ENCODE results near the gene ADGRB3.

ADGRB3 gene

GRCh38 chr6:69340196-69340595 is 705.1 kb downstream of the ADGRB3 start:
- Mint-ChIP-seq H3K27me3 (no peaks in the 10 kb centered on the region), H3K9me3 (peaks cover 2% of the 10 kb centered on the region), H3K36me3 (no peaks in the 10 kb centered on the region), H3K27ac (no peak overlapping the region), H3K4me3 (no peak overlapping the region), H3K4me1 (no peaks in the 10 kb centered on the region)
- DNase-seq (ENCODE audit: low spot score in 2 of 2) (no peak), ATAC-seq (ENCODE audit: low read depth) (no peak)

- no peak overlapping the region for H3K27ac Mint-ChIP-seq
- H3K27me3 Mint-ChIP-seq = peaks cover 2% of the 10 kb centered on the region
- peaks cover 12% of the 10 kb centered on the region for H3K9me3 Mint-ChIP-seq
- ATAC-seq (ENCODE audit: low read depth) (no peak), DNase-seq (ENCODE audit: low spot score in 2 of 2) (no peak)
- H3K4me1 Mint-ChIP-seq = no peaks in the 10 kb centered on the region
- H3K36me3 Mint-ChIP-seq = no peaks in the 10 kb centered on the region
- no peak overlapping the region for H3K4me3 Mint-ChIP-seq
Observed at GRCh38 chr6:69343851-69344250, 708.8 kb downstream of the ADGRB3 start.

GRCh38 chr6:69349771-69350170 is 714.7 kb downstream of the ADGRB3 start:
- H3K4me3 Mint-ChIP-seq = no peak overlapping the region
- no peak overlapping the region for H3K27ac Mint-ChIP-seq
- DNase-seq (ENCODE audit: low spot score in 2 of 2) = no peak
- H3K9me3 Mint-ChIP-seq = peaks cover 10% of the 10 kb centered on the region
- H3K36me3 Mint-ChIP-seq = no peaks in the 10 kb centered on the region
- H3K4me1 Mint-ChIP-seq = no peaks in the 10 kb centered on the region
- no peak for ATAC-seq (ENCODE audit: low read depth)
- peaks cover 2% of the 10 kb centered on the region for H3K27me3 Mint-ChIP-seq

- no peaks in the 10 kb centered on the region for H3K4me1 Mint-ChIP-seq
- no peak overlapping the region for H3K4me3 Mint-ChIP-seq
- H3K36me3 Mint-ChIP-seq = no peaks in the 10 kb centered on the region
- no peak for ATAC-seq (ENCODE audit: low read depth)
- H3K27me3 Mint-ChIP-seq = no peaks in the 10 kb centered on the region
- no peak overlapping the region for H3K27ac Mint-ChIP-seq
- H3K9me3 Mint-ChIP-seq = peaks cover 1% of the 10 kb centered on the region
- no peak for DNase-seq (ENCODE audit: low spot score in 2 of 2)
Observed at GRCh38 chr6:69362209-69362608, 727.1 kb downstream of the ADGRB3 start.

- no peaks in the 10 kb centered on the region for H3K4me1 Mint-ChIP-seq
- H3K9me3 Mint-ChIP-seq = no peaks in the 10 kb centered on the region
- H3K4me3 Mint-ChIP-seq = no peak overlapping the region
- no peaks in the 10 kb centered on the region for H3K36me3 Mint-ChIP-seq
- H3K27me3 Mint-ChIP-seq = no peaks in the 10 kb centered on the region
- H3K27ac Mint-ChIP-seq = no peak overlapping the region
- ATAC-seq (ENCODE audit: low read depth) (no peak), DNase-seq (ENCODE audit: low spot score in 2 of 2) (no peak)
Observed at GRCh38 chr6:69366831-69367230, 731.7 kb downstream of the ADGRB3 start.

- Mint-ChIP-seq H3K9me3 (no peaks in the 10 kb centered on the region), H3K4me3 (no peak overlapping the region), H3K36me3 (no peaks in the 10 kb centered on the region), H3K27ac (no peak overlapping the region), H3K4me1 (no peaks in the 10 kb centered on the region), H3K27me3 (no peaks in the 10 kb centered on the region)
- ATAC-seq (ENCODE audit: low read depth) (no peak), DNase-seq (ENCODE audit: low spot score in 2 of 2) (no peak)
Observed at GRCh38 chr6:69368613-69369012, 733.5 kb downstream of the ADGRB3 start.

- no peaks in the 10 kb centered on the region for H3K27me3 Mint-ChIP-seq
- ATAC-seq (ENCODE audit: low read depth) = no peak
Observed at GRCh38 chr6:69370763-69371162, 735.7 kb downstream of the ADGRB3 start.

GRCh38 chr6:69378326-69378725 is 743.2 kb downstream of the ADGRB3 start:
- Mint-ChIP-seq H3K36me3 (no peaks in the 10 kb centered on the region), H3K9me3 (no peaks in the 10 kb centered on the region)

More at GRCh38 chr6:69370763-69371162, 735.7 kb downstream of the ADGRB3 start:
- no peak for DNase-seq (ENCODE audit: low spot score in 2 of 2)
- no peaks in the 10 kb centered on the region for H3K36me3 Mint-ChIP-seq
- no peaks in the 10 kb centered on the region for H3K9me3 Mint-ChIP-seq
- no peak overlapping the region for H3K27ac Mint-ChIP-seq
- no peaks in the 10 kb centered on the region for H3K4me1 Mint-ChIP-seq
- no peak overlapping the region for H3K4me3 Mint-ChIP-seq

GRCh38 chr6:69379518-69379917 is 744.4 kb downstream of the ADGRB3 start:
- Mint-ChIP-seq H3K4me1 (no peaks in the 10 kb centered on the region), H3K36me3 (no peaks in the 10 kb centered on the region), H3K4me3 (no peak overlapping the region), H3K27me3 (no peaks in the 10 kb centered on the region), H3K27ac (no peak overlapping the region), H3K9me3 (no peaks in the 10 kb centered on the region)
- ATAC-seq (ENCODE audit: low read depth) = no peak
- DNase-seq (ENCODE audit: low spot score in 2 of 2) = no peak

More at GRCh38 chr6:69378326-69378725, 743.2 kb downstream of the ADGRB3 start:
- Mint-ChIP-seq H3K27ac (no peak overlapping the region), H3K4me1 (no peaks in the 10 kb centered on the region), H3K4me3 (no peak overlapping the region), H3K27me3 (no peaks in the 10 kb centered on the region)
- DNase-seq (ENCODE audit: low spot score in 2 of 2) (no peak), ATAC-seq (ENCODE audit: low read depth) (no peak)

GRCh38 chr6:69383627-69384026 is 748.5 kb downstream of the ADGRB3 start:
- Mint-ChIP-seq H3K9me3 (no peaks in the 10 kb centered on the region), H3K4me1 (no peaks in the 10 kb centered on the region), H3K36me3 (no peaks in the 10 kb centered on the region), H3K4me3 (no peak overlapping the region), H3K27me3 (no peaks in the 10 kb centered on the region), H3K27ac (no peak overlapping the region)
- ATAC-seq (ENCODE audit: low read depth) (no peak), DNase-seq (ENCODE audit: low spot score in 2 of 2) (no peak)

- no peak overlapping the region for H3K27ac Mint-ChIP-seq
- ATAC-seq (ENCODE audit: low read depth) (no peak), DNase-seq (ENCODE audit: low spot score in 2 of 2) (no peak)
- H3K4me1 Mint-ChIP-seq = no peaks in the 10 kb centered on the region
- H3K27me3 Mint-ChIP-seq = no peaks in the 10 kb centered on the region
- no peaks in the 10 kb centered on the region for H3K36me3 Mint-ChIP-seq
- no peak overlapping the region for H3K4me3 Mint-ChIP-seq
- no peaks in the 10 kb centered on the region for H3K9me3 Mint-ChIP-seq
Observed at GRCh38 chr6:69386426-69386825, 751.3 kb downstream of the ADGRB3 start.

GRCh38 chr6:69390125-69390524 is 755.0 kb downstream of the ADGRB3 start:
- no peaks in the 10 kb centered on the region for H3K36me3 Mint-ChIP-seq
- DNase-seq (ENCODE audit: low spot score in 2 of 2) = no peak
- H3K27ac Mint-ChIP-seq = no peak overlapping the region
- no peak for ATAC-seq (ENCODE audit: low read depth)
- no peaks in the 10 kb centered on the region for H3K9me3 Mint-ChIP-seq
- no peaks in the 10 kb centered on the region for H3K27me3 Mint-ChIP-seq
- H3K4me1 Mint-ChIP-seq = no peaks in the 10 kb centered on the region
- H3K4me3 Mint-ChIP-seq = no peak overlapping the region

- Mint-ChIP-seq H3K36me3 (no peaks in the 10 kb centered on the region), H3K9me3 (no peaks in the 10 kb centered on the region), H3K27me3 (no peaks in the 10 kb centered on the region), H3K4me3 (no peak overlapping the region), H3K27ac (no peak overlapping the region), H3K4me1 (no peaks in the 10 kb centered on the region)
- DNase-seq (ENCODE audit: low spot score in 2 of 2) = no peak
- ATAC-seq (ENCODE audit: low read depth) = no peak
Observed at GRCh38 chr6:69391106-69391505, 756.0 kb downstream of the ADGRB3 start.

GRCh38 chr6:69392745-69393144 is 757.7 kb downstream of the ADGRB3 start:
- DNase-seq (ENCODE audit: low spot score in 2 of 2) (no peak), ATAC-seq (ENCODE audit: low read depth) (no peak)
- Mint-ChIP-seq H3K27me3 (no peaks in the 10 kb centered on the region), H3K4me3 (no peak overlapping the region), H3K4me1 (no peaks in the 10 kb centered on the region), H3K9me3 (no peaks in the 10 kb centered on the region), H3K27ac (no peak overlapping the region), H3K36me3 (no peaks in the 10 kb centered on the region)

- ATAC-seq (ENCODE audit: low read depth) (no peak), DNase-seq (ENCODE audit: low spot score in 2 of 2) (no peak)
- no peak overlapping the region for H3K27ac Mint-ChIP-seq
- no peak overlapping the region for H3K4me3 Mint-ChIP-seq
- H3K4me1 Mint-ChIP-seq = no peaks in the 10 kb centered on the region
- H3K27me3 Mint-ChIP-seq = no peaks in the 10 kb centered on the region
- no peaks in the 10 kb centered on the region for H3K36me3 Mint-ChIP-seq
- no peaks in the 10 kb centered on the region for H3K9me3 Mint-ChIP-seq
Observed at GRCh38 chr6:69398311-69398710, 763.2 kb downstream of the ADGRB3 start.
